AG04450 (cell line): ENCODE results near the gene REG4. TPM values are rescaled to one million over a fixed set of nuclear protein-coding genes. Genes with fewer than 3 reads are reported as not detected.

Source experiments
- CTCF ChIA-PET: fragments of 300-600, 350-600 bp; formaldehyde crosslinking; extraction: SDS; loops from one replicate; lab custom pipeline; 2022; ENCODE audit warnings: antibody characterized with exemption, inconsistent platforms; lab: Charles Lee
- POLR2A ChIA-PET: fragments of 350-600 bp; formaldehyde crosslinking; extraction: SDS; loops from one replicate; lab custom pipeline; 2021; ENCODE audit warnings: antibody characterized with exemption, inconsistent platforms; lab: Yijun Ruan, JAX
- DNase-seq: peaks from one replicate; pipeline ENCODE4 v3.0.0-alpha.2; 2011; ENCODE audit warnings: low read depth, low spot score
- H3K27ac ChIP-seq: one replicate; pipeline ENCODE4 v1.5.1; 2012; ENCODE audit warnings: low read depth, low read length, control low read depth
- H3K27me3 ChIP-seq: one replicate; pipeline ENCODE4 v1.6.0; 2012; ENCODE audit warnings: low read length; ENCODE audit not compliant: control insufficient read depth, insufficient read depth
- H3K4me3 ChIP-seq: 2 replicates; pipeline ENCODE4 v1.5.1; 2011; ENCODE audit warnings: mild to moderate bottlenecking, low read depth, low read length, control low read depth
- H3K9me3 ChIP-seq: 2 replicates; pipeline ENCODE4 v1.5.1; 2012; ENCODE audit warnings: low read length; ENCODE audit not compliant: control insufficient read depth, insufficient read depth
- CTCF ChIP-seq: IDR thresholded peaks from 2 replicates; pipeline ENCODE4 v1.5.1; 2011; ENCODE audit warnings: low read depth, low read length, control low read depth, inconsistent platforms
- polyA plus RNA-seq: library from polyadenylated mRNA; depleted of rRNA; stranded (reverse); fragments of >200 nt; gene quantifications from 2 replicates; pipeline ENCODE4 v1.2.3, GENCODE V29; 2011

REG4 gene
- polyA plus RNA-seq, 1 experiment: not detected

GRCh38 chr1:119783354-119784185, 27.7 kb downstream of the REG4 start:
- DNase-seq: no peak
- Histone ChIP-seq H3K27me3 (peaks cover 5% of the 10 kb centered on the region), H3K27ac (no peak overlapping the region), H3K9me3 (peaks cover 2% of the 10 kb centered on the region; the same call in 1 of the 2 replicates), H3K4me3 (no peak overlapping the region)
- POLR2A ChIA-PET: no interaction called here
- TF ChIP-seq CTCF: no peak
- CTCF ChIA-PET: interaction anchor here (2.2 kb wide), 1 partner anchor 26 kb away, joined by 8 read pairs; no protein-coding TSS in a partner anchor

- TF ChIP-seq CTCF: no peak
- CTCF ChIA-PET: interaction anchor here (2.2 kb wide), 1 partner anchor 26 kb away, joined by 8 read pairs; no protein-coding TSS in a partner anchor
- POLR2A ChIA-PET: no interaction called here
- peaks cover 2% of the 10 kb centered on the region; the same call in 1 of the 2 replicates for H3K9me3 ChIP-seq
- H3K27ac ChIP-seq: no peak overlapping the region
- no peak overlapping the region for H3K4me3 ChIP-seq
- DNase-seq: no peak
- H3K27me3 ChIP-seq: peaks cover 5% of the 10 kb centered on the region
These were observed 28.5 kb downstream of the REG4 start for GRCh38 chr1:119782631-119783325.

- Histone ChIP-seq H3K27me3 (peaks cover 5% of the 10 kb centered on the region), H3K4me3 (no peak overlapping the region), H3K9me3 (peaks cover 2% of the 10 kb centered on the region; the same call in 1 of the 2 replicates), H3K27ac (no peak overlapping the region)
- no peak for DNase-seq
- ChIA-PET CTCF (no interaction called here), POLR2A (no interaction called here)
- no peak for TF ChIP-seq CTCF
These were observed 29.6 kb downstream of the REG4 start for GRCh38 chr1:119781434-119782210.

- CTCF ChIA-PET: interaction anchor here (1.0 to 2.3 kb wide), 4 partner anchors 29 to 168 kb away, joined by 3 to 14 read pairs (median 7); no protein-coding TSS in a partner anchor
- DNase-seq: no peak
- H3K4me3 ChIP-seq: peak overlapping the region; percentile 36
- no peaks in the 10 kb centered on the region for H3K9me3 ChIP-seq
- H3K27me3 ChIP-seq: peaks cover 5% of the 10 kb centered on the region
- no peak for TF ChIP-seq CTCF
- H3K27ac ChIP-seq: peak overlapping the region; percentile 21
- POLR2A ChIA-PET: no interaction called here
These were observed 31.3 kb downstream of the REG4 start for GRCh38 chr1:119779869-119780356.
